HL-60 (cell line): ENCODE results near the gene WHAMM.

ENCODE experiments used
- SPI1 ChIP-seq: IDR thresholded peaks from 2 replicates; pipeline ENCODE4 v1.6.1; 2012; ENCODE audit warnings: low read depth, mild to moderate bottlenecking, borderline replicate concordance
- TF ChIP-seq, protein P1 (sequence below): IDR thresholded peaks from 2 replicates; pipeline ENCODE4 v1.6.1; 2012; ENCODE audit warnings: low read depth; ENCODE audit not compliant: insufficient replicate concordance
- TF ChIP-seq, protein P2 (sequence below): IDR thresholded peaks from one replicate; pipeline ENCODE4 v1.5.1; 2011; ENCODE audit warnings: low read length, control low read depth, inconsistent platforms; ENCODE audit not compliant: insufficient read depth

DNA sequence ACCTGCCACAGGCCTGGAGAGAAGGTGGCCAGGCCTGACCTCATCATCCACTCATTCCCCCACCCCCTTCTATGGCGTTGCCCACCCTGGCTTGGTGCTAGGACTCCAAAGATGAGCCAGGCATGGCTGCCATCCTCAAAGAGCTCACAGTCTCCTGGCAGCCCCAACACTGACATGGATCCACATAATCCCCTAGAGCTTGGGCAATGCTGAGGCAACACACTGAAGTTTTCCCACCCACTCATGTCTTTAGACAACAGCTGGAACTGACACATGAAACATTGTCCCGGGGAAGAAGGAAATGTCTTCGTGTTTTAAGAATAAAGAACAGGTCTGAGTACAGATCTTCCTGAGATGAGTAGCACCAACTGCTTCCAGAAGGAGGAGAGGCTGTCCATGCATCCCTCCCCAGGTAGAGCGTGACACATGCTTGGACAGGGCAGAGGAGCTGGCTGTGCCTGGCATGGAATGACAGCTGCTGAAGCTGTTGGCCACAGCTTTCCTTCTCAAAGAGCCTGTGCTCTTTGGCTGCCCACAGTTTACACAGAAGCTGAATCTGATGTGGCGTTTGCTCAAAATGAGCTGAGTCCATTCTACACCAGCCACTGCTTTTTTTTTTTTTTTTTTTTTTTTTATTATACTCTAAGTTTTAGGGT lies 73.0 kb downstream of the WHAMM start:
- TF ChIP-seq, protein P1, sequence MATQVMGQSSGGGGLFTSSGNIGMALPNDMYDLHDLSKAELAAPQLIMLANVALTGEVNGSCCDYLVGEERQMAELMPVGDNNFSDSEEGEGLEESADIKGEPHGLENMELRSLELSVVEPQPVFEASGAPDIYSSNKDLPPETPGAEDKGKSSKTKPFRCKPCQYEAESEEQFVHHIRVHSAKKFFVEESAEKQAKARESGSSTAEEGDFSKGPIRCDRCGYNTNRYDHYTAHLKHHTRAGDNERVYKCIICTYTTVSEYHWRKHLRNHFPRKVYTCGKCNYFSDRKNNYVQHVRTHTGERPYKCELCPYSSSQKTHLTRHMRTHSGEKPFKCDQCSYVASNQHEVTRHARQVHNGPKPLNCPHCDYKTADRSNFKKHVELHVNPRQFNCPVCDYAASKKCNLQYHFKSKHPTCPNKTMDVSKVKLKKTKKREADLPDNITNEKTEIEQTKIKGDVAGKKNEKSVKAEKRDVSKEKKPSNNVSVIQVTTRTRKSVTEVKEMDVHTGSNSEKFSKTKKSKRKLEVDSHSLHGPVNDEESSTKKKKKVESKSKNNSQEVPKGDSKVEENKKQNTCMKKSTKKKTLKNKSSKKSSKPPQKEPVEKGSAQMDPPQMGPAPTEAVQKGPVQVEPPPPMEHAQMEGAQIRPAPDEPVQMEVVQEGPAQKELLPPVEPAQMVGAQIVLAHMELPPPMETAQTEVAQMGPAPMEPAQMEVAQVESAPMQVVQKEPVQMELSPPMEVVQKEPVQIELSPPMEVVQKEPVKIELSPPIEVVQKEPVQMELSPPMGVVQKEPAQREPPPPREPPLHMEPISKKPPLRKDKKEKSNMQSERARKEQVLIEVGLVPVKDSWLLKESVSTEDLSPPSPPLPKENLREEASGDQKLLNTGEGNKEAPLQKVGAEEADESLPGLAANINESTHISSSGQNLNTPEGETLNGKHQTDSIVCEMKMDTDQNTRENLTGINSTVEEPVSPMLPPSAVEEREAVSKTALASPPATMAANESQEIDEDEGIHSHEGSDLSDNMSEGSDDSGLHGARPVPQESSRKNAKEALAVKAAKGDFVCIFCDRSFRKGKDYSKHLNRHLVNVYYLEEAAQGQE = no peak
- TF ChIP-seq, protein P2, sequence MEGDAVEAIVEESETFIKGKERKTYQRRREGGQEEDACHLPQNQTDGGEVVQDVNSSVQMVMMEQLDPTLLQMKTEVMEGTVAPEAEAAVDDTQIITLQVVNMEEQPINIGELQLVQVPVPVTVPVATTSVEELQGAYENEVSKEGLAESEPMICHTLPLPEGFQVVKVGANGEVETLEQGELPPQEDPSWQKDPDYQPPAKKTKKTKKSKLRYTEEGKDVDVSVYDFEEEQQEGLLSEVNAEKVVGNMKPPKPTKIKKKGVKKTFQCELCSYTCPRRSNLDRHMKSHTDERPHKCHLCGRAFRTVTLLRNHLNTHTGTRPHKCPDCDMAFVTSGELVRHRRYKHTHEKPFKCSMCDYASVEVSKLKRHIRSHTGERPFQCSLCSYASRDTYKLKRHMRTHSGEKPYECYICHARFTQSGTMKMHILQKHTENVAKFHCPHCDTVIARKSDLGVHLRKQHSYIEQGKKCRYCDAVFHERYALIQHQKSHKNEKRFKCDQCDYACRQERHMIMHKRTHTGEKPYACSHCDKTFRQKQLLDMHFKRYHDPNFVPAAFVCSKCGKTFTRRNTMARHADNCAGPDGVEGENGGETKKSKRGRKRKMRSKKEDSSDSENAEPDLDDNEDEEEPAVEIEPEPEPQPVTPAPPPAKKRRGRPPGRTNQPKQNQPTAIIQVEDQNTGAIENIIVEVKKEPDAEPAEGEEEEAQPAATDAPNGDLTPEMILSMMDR = no peak
- TF ChIP-seq SPI1 = no peak
